GM23338 (cell line): Measurements from ENCODE around the gene TET2. TPM values are rescaled to one million over a fixed set of nuclear protein-coding genes. Genes with fewer than 3 reads are reported as not detected.

Experiments
- ATAC-seq: fragments of 200-7000 bp; cut with Tn5 transposase; 3 replicates; pipeline ENCODE4 v1.9.1; 2020
- DNase-seq: peaks from one replicate; pipeline ENCODE4 v3.0.0-alpha.2; 2015; ENCODE audit warnings: low spot score
- H2AFZ ChIP-seq: fragments of 200-600 bp; sonication (generic); 2 replicates; pipeline ENCODE4 v1.8.0; 2016; ENCODE audit warnings: antibody characterized with exemption, mild to moderate bottlenecking, moderate library complexity
- H3F3A ChIP-seq: fragments of 200-600 bp; sonication (generic); replicated peaks from 2 replicates; pipeline ENCODE4 v1.8.0; 2017; ENCODE audit warnings: antibody characterized with exemption, mixed run types, low read depth
- H3K27ac ChIP-seq: fragments of 200-600 bp; sonication (generic); 2 replicates; pipeline ENCODE4 v1.6.1; 2016; ENCODE audit warnings: low read depth
- H3K27me3 ChIP-seq: fragments of 200-600 bp; sonication (generic); 2 replicates; pipeline ENCODE4 v1.8.0; 2016; ENCODE audit warnings: mild to moderate bottlenecking, mixed run types, moderate library complexity; ENCODE audit not compliant: insufficient read depth
- H3K36me3 ChIP-seq: fragments of 200-600 bp; sonication (generic); 2 replicates; pipeline ENCODE4 v1.8.0; 2016; ENCODE audit warnings: mild to moderate bottlenecking; ENCODE audit not compliant: insufficient read depth
- H3K4me1 ChIP-seq: fragments of 200-600 bp; sonication (generic); 2 replicates; pipeline ENCODE4 v1.8.0; 2016; ENCODE audit warnings: mild to moderate bottlenecking, moderate library complexity; ENCODE audit not compliant: insufficient read depth
- H3K4me2 ChIP-seq: fragments of 200-600 bp; sonication (generic); 2 replicates; pipeline ENCODE4 v1.7.1; 2017; ENCODE audit warnings: mixed run types
- H3K4me3 ChIP-seq: fragments of 200-600 bp; sonication (generic); 2 replicates; pipeline ENCODE4 v1.6.1; 2016; ENCODE audit warnings: mixed run types
- H3K79me2 ChIP-seq: fragments of 200-600 bp; sonication (generic); replicated peaks from 2 replicates; pipeline ENCODE4 v1.8.0; 2017; ENCODE audit warnings: mild to moderate bottlenecking; ENCODE audit not compliant: insufficient read depth
- H3K9me2 ChIP-seq: fragments of 200-600 bp; sonication (generic); 2 replicates; pipeline ENCODE4 v1.8.0; 2017; ENCODE audit not compliant: insufficient read depth
- H4K20me1 ChIP-seq: fragments of 200-600 bp; sonication (generic); replicated peaks from 2 replicates; pipeline ENCODE4 v1.8.0; 2017; ENCODE audit warnings: mild to moderate bottlenecking; ENCODE audit not compliant: insufficient read depth
- H3K27ac Mint-ChIP-seq: 2 replicates; pipeline ENCODE4 v1.8.0; 2020; ENCODE audit warnings: inconsistent platforms, mild to moderate bottlenecking, moderate library complexity, mixed read lengths
- H3K27me3 Mint-ChIP-seq: 3 replicates; pipeline ENCODE4 v1.8.0; 2022; ENCODE audit warnings: low read depth, mild to moderate bottlenecking, moderate library complexity, mixed read lengths, inconsistent platforms; ENCODE audit not compliant: insufficient read depth, poor library complexity
- H3K36me3 Mint-ChIP-seq: 3 replicates; pipeline ENCODE4 v1.8.0; 2021; ENCODE audit warnings: low read depth, mild to moderate bottlenecking, inconsistent platforms, moderate library complexity, mixed read lengths
- H3K4me1 Mint-ChIP-seq: 3 replicates; pipeline ENCODE4 v1.8.0; 2020; ENCODE audit warnings: mild to moderate bottlenecking, inconsistent platforms, mixed read lengths
- H3K4me3 Mint-ChIP-seq: 3 replicates; pipeline ENCODE4 v1.8.0; 2021; ENCODE audit warnings: moderate library complexity, mild to moderate bottlenecking, inconsistent platforms, mixed read lengths
- H3K9me3 Mint-ChIP-seq: 3 replicates; pipeline ENCODE4 v1.8.0; 2020; ENCODE audit warnings: moderate library complexity, mild to moderate bottlenecking, inconsistent platforms, mixed read lengths
- CREB1 ChIP-seq: fragments of 250-450 bp; sonication (Bioruptor Pico); IDR thresholded peaks from 2 replicates; pipeline ENCODE4 v1.5.0; 2020; ENCODE audit warnings: low read depth, mild to moderate bottlenecking, moderate library complexity
- CTCF ChIP-seq, 2 experiments: fragments of 200-600 bp in 1 of 2; sonication (generic) in 1 of 2; conservative IDR thresholded peaks; 2 replicates each; pipeline versions ENCODE4 v1.5.1 to v1.6.1; 2016 to 2017; ENCODE audit warnings: antibody characterized with exemption in 2 of 2, low read depth in 2 of 2, mild to moderate bottlenecking in 2 of 2, moderate library complexity in 1 of 2
- EZH2phosphoT487 ChIP-seq: fragments of 200-600 bp; sonication (generic); IDR thresholded peaks from one replicate; pipeline ENCODE4 v1.8.1; 2018; ENCODE audit warnings: antibody characterized with exemption; ENCODE audit not compliant: unreplicated experiment
- ZNF114 ChIP-seq: fragments of 250-450 bp; sonication (Bioruptor Pico); IDR thresholded peaks from 2 replicates; pipeline ENCODE4 v1.5.0; 2020; ENCODE audit warnings: mild to moderate bottlenecking, moderate library complexity
- ZNF462 ChIP-seq: fragments of 250-450 bp; sonication (Bioruptor Pico); IDR thresholded peaks from 2 replicates; pipeline ENCODE4 v1.5.0; 2020; ENCODE audit warnings: mild to moderate bottlenecking, moderate library complexity
- polyA plus RNA-seq: library from polyadenylated mRNA; unstranded; fragments of >200 nt; fragmentation: Nextera tagmentation; extraction: Ambion mirVana; gene quantifications from 2 replicates; pipeline ENCODE4 v1.2.1, GENCODE V29; 2016
- total RNA-seq: library from RNA; depleted of rRNA; stranded (reverse); fragments of >200 nt; shearing (Covaris generic); gene quantifications from 2 replicates; pipeline ENCODE4 v1.2.3, GENCODE V29; 2014

Gene TET2
- total and polyA plus RNA-seq, 2 experiments from 2014 or later: 1.2 to 2.2 TPM

GRCh38 chr4:105191621-105192210 is 45.0 kb downstream of the TET2 start:
- Histone ChIP-seq H3K79me2 (no peaks in the 10 kb centered on the region), H3K27ac (no peak overlapping the region), H3K4me1 (peaks cover 7% of the 10 kb centered on the region; the same call in 1 of the 2 replicates), H3K4me2 (no peak overlapping the region), H3F3A (no peaks in the 10 kb centered on the region), H2AFZ (no peak overlapping the region), H3K4me3 (no peak overlapping the region), H3K36me3 (no peaks in the 10 kb centered on the region), H3K9me2 (no peaks in the 10 kb centered on the region), H3K27me3 (no peaks in the 10 kb centered on the region), H4K20me1 (no peaks in the 10 kb centered on the region)
- Mint-ChIP-seq H3K4me1 (peaks cover 7% of the 10 kb centered on the region; the same call in 2 of the 3 replicates), H3K4me3 (no peak overlapping the region), H3K27me3 (no peaks in the 10 kb centered on the region), H3K27ac (no peak overlapping the region), H3K9me3 (no peaks in the 10 kb centered on the region), H3K36me3 (no peaks in the 10 kb centered on the region)
- DNase-seq (peak; percentile 18), ATAC-seq (no peak; the same call in 2 of the 3 replicates)
- TF ChIP-seq EZH2phosphoT487: no peak
- TF ChIP-seq CTCF (conservative IDR thresholded peaks at IDR 0.05; ENCODE audit: low read depth in 2 of 2): no peak
- TF ChIP-seq ZNF114 (CRISPR knock-in tag): no peak
- no peak for TF ChIP-seq ZNF462 (CRISPR knock-in tag)
- TF ChIP-seq CREB1: no peak
